Fibroblast of villous mesenchyme (primary cell): ENCODE data around the gene GPRIN2. TPM values are rescaled to one million over a fixed set of nuclear protein-coding genes. Genes with fewer than 3 reads are reported as not detected.
A peak's percentile ranks its signal among the peaks of the same experiment; 100 is the strongest.
"Not testable (repeated sequence)": the region's sequence is repeated elsewhere in the genome, so short reads cannot be mapped to it uniquely, and the experiment has no call there.

Source experiments
- DNase-seq: peaks from one replicate; pipeline ENCODE4 v3.0.0-alpha.2; 2010; ENCODE audit warnings: low read depth
- H3K4me3 ChIP-seq: 2 replicates; pipeline ENCODE4 v1.5.1; 2011; ENCODE audit warnings: low read depth, mild to moderate bottlenecking, low read length
- CTCF ChIP-seq: IDR thresholded peaks from 2 replicates; pipeline ENCODE4 v1.5.1; 2012; ENCODE audit warnings: low read depth, mild to moderate bottlenecking, low read length; ENCODE audit not compliant: insufficient read depth
- total RNA-seq: library from RNA; depleted of rRNA; stranded (reverse); fragments of >200 nt; gene quantifications from 2 replicates; pipeline ENCODE4 v1.2.3, GENCODE V29; 2012

The GPRIN2 gene
- total RNA-seq, 1 donor = not detected

- not testable (repeated sequence) for H3K4me3 ChIP-seq, DNase-seq
Observed at GRCh38 chr10:46577624-46578473, 21.4 kb upstream of the GPRIN2 start.

- H3K4me3 ChIP-seq, DNase-seq: not testable (repeated sequence)
Observed at GRCh38 chr10:46573884-46574283, 17.4 kb upstream of the GPRIN2 start.

- not testable (repeated sequence) for DNase-seq, H3K4me3 ChIP-seq
Observed at GRCh38 chr10:46573314-46573713, 16.9 kb upstream of the GPRIN2 start.

GRCh38 chr10:46572765-46573164 is 16.3 kb upstream of the GPRIN2 start:
- H3K4me3 ChIP-seq, DNase-seq: not testable (repeated sequence)

GRCh38 chr10:46570655-46571054 is 14.2 kb upstream of the GPRIN2 start:
- not testable (repeated sequence) for H3K4me3 ChIP-seq, DNase-seq

GRCh38 chr10:46567151-46567550 is 10.7 kb upstream of the GPRIN2 start:
- H3K4me3 ChIP-seq, DNase-seq: not testable (repeated sequence)

- H3K4me3 ChIP-seq = not testable (repeated sequence)
- DNase-seq = peak; percentile 70
- peak; percentile 67 for TF ChIP-seq CTCF
Observed at GRCh38 chr10:46565591-46566332, 9.3 kb upstream of the GPRIN2 start.

GRCh38 chr10:46560952-46561351 is 4.5 kb upstream of the GPRIN2 start:
- DNase-seq = no peak
- no peak overlapping the region for H3K4me3 ChIP-seq
- TF ChIP-seq CTCF = no peak

GRCh38 chr10:46560381-46560780 is 3.9 kb upstream of the GPRIN2 start:
- H3K4me3 ChIP-seq = no peak overlapping the region
- no peak for DNase-seq
- no peak for TF ChIP-seq CTCF

GRCh38 chr10:46559231-46559671 is 2.8 kb upstream of the GPRIN2 start:
- no peak overlapping the region for H3K4me3 ChIP-seq
- DNase-seq = no peak
- TF ChIP-seq CTCF = no peak
